Nephron progenitor cell (in vitro differentiated cells): ENCODE results near the gene UBR2.
"Not testable (repeated sequence)": the region's sequence is repeated elsewhere in the genome, so short reads cannot be mapped to it uniquely, and the experiment has no call there.

ENCODE experiments used
- DNase-seq: peaks from one replicate; pipeline ENCODE4 v3.0.0; 2021
- H3K27ac Mint-ChIP-seq: 2 replicates; pipeline ENCODE4 v1.8.0; 2021; ENCODE audit warnings: mild to moderate bottlenecking, moderate library complexity, mixed read lengths
- H3K27me3 Mint-ChIP-seq: 2 replicates; pipeline ENCODE4 v1.8.0; 2021; ENCODE audit warnings: mild to moderate bottlenecking, low read depth, mixed read lengths; ENCODE audit not compliant: poor library complexity
- H3K36me3 Mint-ChIP-seq: 2 replicates; pipeline ENCODE4 v1.8.0; 2021; ENCODE audit warnings: low read depth, mixed read lengths
- H3K4me1 Mint-ChIP-seq: 2 replicates; pipeline ENCODE4 v1.8.0; 2021; ENCODE audit warnings: mixed read lengths
- H3K4me3 Mint-ChIP-seq: 2 replicates; pipeline ENCODE4 v1.8.0; 2021; ENCODE audit warnings: mild to moderate bottlenecking, moderate library complexity, mixed read lengths
- H3K9me3 Mint-ChIP-seq: 2 replicates; pipeline ENCODE4 v1.8.0; 2021; ENCODE audit warnings: mild to moderate bottlenecking, moderate library complexity, mixed read lengths
- CTCF ChIP-seq: fragments of 200-600 bp; sonication (generic); IDR thresholded peaks from 2 replicates; pipeline ENCODE4 v1.5.0; 2021; ENCODE audit warnings: antibody characterized with exemption

The UBR2 gene

GRCh38 chr6:42727087-42727611, 163.3 kb downstream of the UBR2 start:
- DNase-seq = no peak
- H3K4me3 Mint-ChIP-seq = no peak overlapping the region
- H3K36me3 Mint-ChIP-seq = no peaks in the 10 kb centered on the region
- H3K9me3 Mint-ChIP-seq = peaks cover 3% of the 10 kb centered on the region
- peaks cover 26% of the 10 kb centered on the region for H3K27me3 Mint-ChIP-seq
- H3K4me1 Mint-ChIP-seq = peaks cover 7% of the 10 kb centered on the region
- no peak for TF ChIP-seq CTCF
- H3K27ac Mint-ChIP-seq = no peak overlapping the region

GRCh38 chr6:42727627-42728026, 163.8 kb downstream of the UBR2 start:
- H3K27ac Mint-ChIP-seq = no peak overlapping the region
- H3K36me3 Mint-ChIP-seq = no peaks in the 10 kb centered on the region
- no peak for DNase-seq
- H3K4me3 Mint-ChIP-seq = no peak overlapping the region
- H3K27me3 Mint-ChIP-seq = peaks cover 21% of the 10 kb centered on the region
- H3K4me1 Mint-ChIP-seq = peaks cover 7% of the 10 kb centered on the region
- TF ChIP-seq CTCF = no peak
- peaks cover 6% of the 10 kb centered on the region for H3K9me3 Mint-ChIP-seq

GRCh38 chr6:42729731-42730130, 165.9 kb downstream of the UBR2 start:
- peaks cover 16% of the 10 kb centered on the region for H3K9me3 Mint-ChIP-seq
- H3K27ac Mint-ChIP-seq = no peak overlapping the region
- no peak overlapping the region for H3K4me3 Mint-ChIP-seq
- no peak for TF ChIP-seq CTCF
- no peak for DNase-seq
- H3K36me3 Mint-ChIP-seq = no peaks in the 10 kb centered on the region
- peaks cover 24% of the 10 kb centered on the region for H3K4me1 Mint-ChIP-seq
- peaks cover 14% of the 10 kb centered on the region for H3K27me3 Mint-ChIP-seq

GRCh38 chr6:42733867-42734481, 170.1 kb downstream of the UBR2 start:
- DNase-seq, H3K4me3 Mint-ChIP-seq, H3K36me3 Mint-ChIP-seq: not testable (repeated sequence)
- Mint-ChIP-seq H3K27me3 (peaks cover 30% of the 10 kb centered on the region), H3K27ac (peak overlapping the region; percentile 87), H3K4me1 (peaks cover 26% of the 10 kb centered on the region), H3K9me3 (peaks cover 16% of the 10 kb centered on the region)

- H3K27ac Mint-ChIP-seq = peak overlapping the region; percentile 63
- H3K27me3 Mint-ChIP-seq = peaks cover 35% of the 10 kb centered on the region
- DNase-seq = no peak
- no peak overlapping the region for H3K4me3 Mint-ChIP-seq
- peaks cover 31% of the 10 kb centered on the region for H3K4me1 Mint-ChIP-seq
- no peak for TF ChIP-seq CTCF
- H3K9me3 Mint-ChIP-seq = peaks cover 14% of the 10 kb centered on the region
- H3K36me3 Mint-ChIP-seq = no peaks in the 10 kb centered on the region
These were observed 172.1 kb downstream of the UBR2 start for GRCh38 chr6:42735976-42736375.

GRCh38 chr6:42740725-42741124, 176.9 kb downstream of the UBR2 start:
- H3K9me3 Mint-ChIP-seq = no peaks in the 10 kb centered on the region
- H3K27ac Mint-ChIP-seq = no peak overlapping the region
- no peak for TF ChIP-seq CTCF
- peaks cover 33% of the 10 kb centered on the region for H3K4me1 Mint-ChIP-seq
- peaks cover 37% of the 10 kb centered on the region for H3K27me3 Mint-ChIP-seq
- peaks cover 1% of the 10 kb centered on the region for H3K36me3 Mint-ChIP-seq
- no peak for DNase-seq
- no peak overlapping the region for H3K4me3 Mint-ChIP-seq
